ENCODE data around the gene FAIM2.

DNA sequence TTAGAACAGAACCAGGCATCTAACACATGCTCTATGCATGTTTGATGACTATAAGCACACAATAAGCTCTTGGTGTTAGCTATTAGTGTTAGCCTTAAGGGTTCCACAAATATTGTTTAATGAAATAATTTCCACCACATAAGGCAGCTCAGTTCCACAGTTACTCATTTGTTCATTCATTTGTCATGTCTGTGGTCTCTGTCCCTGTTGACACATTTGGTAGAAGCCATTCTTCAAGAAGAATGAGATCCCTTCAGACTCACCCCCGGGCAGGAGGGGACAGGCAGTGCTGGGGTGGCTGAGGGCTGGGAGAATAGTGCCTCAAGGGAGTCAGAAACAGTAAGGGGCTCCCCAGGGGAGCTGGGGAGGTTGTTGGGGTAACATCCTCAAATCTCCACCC lies 3.7 kb upstream of the FAIM2 start:
- TF ChIP-seq, protein P1, sequence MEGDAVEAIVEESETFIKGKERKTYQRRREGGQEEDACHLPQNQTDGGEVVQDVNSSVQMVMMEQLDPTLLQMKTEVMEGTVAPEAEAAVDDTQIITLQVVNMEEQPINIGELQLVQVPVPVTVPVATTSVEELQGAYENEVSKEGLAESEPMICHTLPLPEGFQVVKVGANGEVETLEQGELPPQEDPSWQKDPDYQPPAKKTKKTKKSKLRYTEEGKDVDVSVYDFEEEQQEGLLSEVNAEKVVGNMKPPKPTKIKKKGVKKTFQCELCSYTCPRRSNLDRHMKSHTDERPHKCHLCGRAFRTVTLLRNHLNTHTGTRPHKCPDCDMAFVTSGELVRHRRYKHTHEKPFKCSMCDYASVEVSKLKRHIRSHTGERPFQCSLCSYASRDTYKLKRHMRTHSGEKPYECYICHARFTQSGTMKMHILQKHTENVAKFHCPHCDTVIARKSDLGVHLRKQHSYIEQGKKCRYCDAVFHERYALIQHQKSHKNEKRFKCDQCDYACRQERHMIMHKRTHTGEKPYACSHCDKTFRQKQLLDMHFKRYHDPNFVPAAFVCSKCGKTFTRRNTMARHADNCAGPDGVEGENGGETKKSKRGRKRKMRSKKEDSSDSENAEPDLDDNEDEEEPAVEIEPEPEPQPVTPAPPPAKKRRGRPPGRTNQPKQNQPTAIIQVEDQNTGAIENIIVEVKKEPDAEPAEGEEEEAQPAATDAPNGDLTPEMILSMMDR (IDR thresholded peaks at IDR 0.05; ENCODE audit: insufficient read depth, low read depth, low read length), result no peak
- TF ChIP-seq EZH2 (IDR thresholded peaks at IDR 0.05; ENCODE audit: insufficient read depth, low read length), result no peak
